Endometrium (tissue), 2 donors: ENCODE results near the gene ARMC9.
"Not testable (repeated sequence)": the region's sequence is repeated elsewhere in the genome, so short reads cannot be mapped to it uniquely, and the experiment has no call there.

ENCODE experiments used
- FAIRE-seq: peaks from 2 replicates; lab custom pipeline; 2012; peaks lifted over from hg19 to GRCh38; lab: Jason Lieb, UNC
- donor health status: control.
- donor health status: control.

ARMC9 gene

GRCh38 chr2:231287696-231288095, 89.3 kb downstream of the ARMC9 start:
- FAIRE-seq: no peak

GRCh38 chr2:231288590-231288989, 90.2 kb downstream of the ARMC9 start:
- no peak for FAIRE-seq

- FAIRE-seq: no peak
Observed at GRCh38 chr2:231290321-231291015, 92.0 kb downstream of the ARMC9 start.

- no peak for FAIRE-seq
Observed at GRCh38 chr2:231292472-231293134, 94.2 kb downstream of the ARMC9 start.

- no peak for FAIRE-seq
Observed at GRCh38 chr2:231293163-231293562, 94.7 kb downstream of the ARMC9 start.

- no peak for FAIRE-seq
Observed at GRCh38 chr2:231294116-231294515, 95.7 kb downstream of the ARMC9 start.

GRCh38 chr2:231294571-231295362, 96.3 kb downstream of the ARMC9 start:
- FAIRE-seq: no peak

GRCh38 chr2:231295363-231295655, 96.9 kb downstream of the ARMC9 start:
- FAIRE-seq: no peak

- FAIRE-seq: no peak
Observed at GRCh38 chr2:231296401-231296974, 98.1 kb downstream of the ARMC9 start.

GRCh38 chr2:231297108-231297908, 98.9 kb downstream of the ARMC9 start:
- no peak for FAIRE-seq

GRCh38 chr2:231298091-231298490, 99.7 kb downstream of the ARMC9 start:
- FAIRE-seq: no peak

GRCh38 chr2:231299267-231299666, 100.8 kb downstream of the ARMC9 start:
- FAIRE-seq: no peak

GRCh38 chr2:231300020-231300721, 101.7 kb downstream of the ARMC9 start:
- FAIRE-seq: no peak

GRCh38 chr2:231300722-231301076, 102.3 kb downstream of the ARMC9 start:
- no peak for FAIRE-seq

- FAIRE-seq: not testable (repeated sequence)
Observed at GRCh38 chr2:231304259-231304658, 105.8 kb downstream of the ARMC9 start.

GRCh38 chr2:231305221-231305620, 106.8 kb downstream of the ARMC9 start:
- FAIRE-seq: no peak

- no peak for FAIRE-seq
Observed at GRCh38 chr2:231306791-231307393, 108.5 kb downstream of the ARMC9 start.

- FAIRE-seq: no peak
Observed at GRCh38 chr2:231308219-231308618, 109.8 kb downstream of the ARMC9 start.

- FAIRE-seq: no peak
Observed at GRCh38 chr2:231308631-231309428, 110.4 kb downstream of the ARMC9 start.

GRCh38 chr2:231312066-231312465, 113.6 kb downstream of the ARMC9 start:
- FAIRE-seq: no peak
